ENCODE results near the gene CFAP90. TPM values are rescaled to one million over a fixed set of nuclear protein-coding genes. Genes with fewer than 3 reads are reported as not detected.
A peak's percentile ranks its signal among the peaks of the same experiment; 100 is the strongest.

The CFAP90 gene
- total RNA-seq, 2 donors from 2014 or later, result not detected

GRCh38 chr5:7811715-7812114, 39.2 kb downstream of the CFAP90 start:
- H3K27ac ChIP-seq, result no peak overlapping the region
- ATAC-seq (ENCODE audit: insufficient number of reproducible peaks, low FRiP score, low read depth) (no peak), DNase-seq (ENCODE audit: low spot score) (no peak)
- H3K36me3 ChIP-seq, result no peaks in the 10 kb centered on the region
- no peak for TF ChIP-seq CTCF (IDR thresholded peaks at IDR 0.05)
- H3K27me3 ChIP-seq (replicated peaks; ENCODE audit: insufficient read depth), result no peaks in the 10 kb centered on the region
- no peaks in the 10 kb centered on the region for H3K9me3 ChIP-seq
- H3K4me1 ChIP-seq (ENCODE audit: control insufficient read depth in 1 of 2, low read depth in 2 of 2), result no peaks in the 10 kb centered on the region
- no peak overlapping the region for H3K4me3 ChIP-seq

GRCh38 chr5:7808998-7809397, 41.9 kb downstream of the CFAP90 start:
- H3K4me3 ChIP-seq, result no peak overlapping the region
- no peaks in the 10 kb centered on the region for H3K27me3 ChIP-seq (replicated peaks; ENCODE audit: insufficient read depth)
- H3K36me3 ChIP-seq, result no peaks in the 10 kb centered on the region
- no peak overlapping the region for H3K27ac ChIP-seq
- DNase-seq (ENCODE audit: low spot score) (no peak), ATAC-seq (ENCODE audit: insufficient number of reproducible peaks, low FRiP score, low read depth) (no peak)
- H3K4me1 ChIP-seq (ENCODE audit: control insufficient read depth in 1 of 2, low read depth in 2 of 2), result no peaks in the 10 kb centered on the region
- H3K9me3 ChIP-seq, result no peaks in the 10 kb centered on the region
- no peak for TF ChIP-seq CTCF (IDR thresholded peaks at IDR 0.05)

- DNase-seq (ENCODE audit: low spot score) (no peak), ATAC-seq (ENCODE audit: insufficient number of reproducible peaks, low FRiP score, low read depth) (no peak)
- Histone ChIP-seq H3K36me3 (no peaks in the 10 kb centered on the region), H3K27me3 (replicated peaks; ENCODE audit: insufficient read depth) (no peaks in the 10 kb centered on the region), H3K9me3 (no peaks in the 10 kb centered on the region), H3K4me3 (no peak overlapping the region), H3K27ac (no peak overlapping the region), H3K4me1 (ENCODE audit: control insufficient read depth in 1 of 2, low read depth in 2 of 2) (no peaks in the 10 kb centered on the region)
- peak; percentile 10 for TF ChIP-seq CTCF (IDR thresholded peaks at IDR 0.05)
Measured at GRCh38 chr5:7805379-7805778, 45.6 kb downstream of the CFAP90 start.

- H3K4me1 ChIP-seq (ENCODE audit: control insufficient read depth in 1 of 2, low read depth in 2 of 2), result no peaks in the 10 kb centered on the region
- no peak for TF ChIP-seq CTCF (IDR thresholded peaks at IDR 0.05)
- no peaks in the 10 kb centered on the region for H3K27me3 ChIP-seq (replicated peaks; ENCODE audit: insufficient read depth)
- no peak overlapping the region for H3K4me3 ChIP-seq
- ATAC-seq (ENCODE audit: insufficient number of reproducible peaks, low FRiP score, low read depth) (no peak), DNase-seq (ENCODE audit: low spot score) (no peak)
- no peak overlapping the region for H3K27ac ChIP-seq
- no peaks in the 10 kb centered on the region for H3K9me3 ChIP-seq
- H3K36me3 ChIP-seq, result no peaks in the 10 kb centered on the region
Measured at GRCh38 chr5:7803937-7804336, 47.0 kb downstream of the CFAP90 start.

GRCh38 chr5:7802855-7803254, 48.1 kb downstream of the CFAP90 start:
- ATAC-seq (ENCODE audit: insufficient number of reproducible peaks, low FRiP score, low read depth) (no peak), DNase-seq (ENCODE audit: low spot score) (no peak)
- no peaks in the 10 kb centered on the region for H3K36me3 ChIP-seq
- no peak overlapping the region for H3K4me3 ChIP-seq
- no peaks in the 10 kb centered on the region for H3K27me3 ChIP-seq (replicated peaks; ENCODE audit: insufficient read depth)
- no peak for TF ChIP-seq CTCF (IDR thresholded peaks at IDR 0.05)
- no peaks in the 10 kb centered on the region for H3K9me3 ChIP-seq
- H3K4me1 ChIP-seq (ENCODE audit: control insufficient read depth in 1 of 2, low read depth in 2 of 2), result no peaks in the 10 kb centered on the region
- no peak overlapping the region for H3K27ac ChIP-seq

Data from thoracic aorta (tissue), 2 donors.